Stomach (tissue), 4 donors: ENCODE results near the gene ADAMTS20.

Experiments used
- POLR2A ChIP-seq, 4 donors: fragments of 450-650 bp; IDR thresholded peaks; one replicate each; pipeline ENCODE4 v1.6.1; 2016; ENCODE audit warnings: antibody characterized with exemption in 4 of 4, control low read depth in 2 of 4, mild to moderate bottlenecking in 1 of 4, moderate library complexity in 1 of 4
- POLR2AphosphoS5 ChIP-seq, 3 donors: sonication (generic); formaldehyde crosslinking; IDR thresholded peaks; one replicate each; pipeline ENCODE4 v1.6.1; 2016; ENCODE audit warnings: antibody characterized with exemption in 3 of 3
- TF ChIP-seq, protein P1 (sequence below), 7 experiments: fragments of 450-650 bp in 4 of 7; fragments of 200-600 bp in 3 of 7; sonication (generic) in 3 of 7; IDR thresholded peaks; one replicate each; pipeline ENCODE4 v1.5.1; 2016 to 2019; ENCODE audit warnings: antibody characterized with exemption in 7 of 7, control low read depth in 2 of 7, mild to moderate bottlenecking in 1 of 7

DNA sequence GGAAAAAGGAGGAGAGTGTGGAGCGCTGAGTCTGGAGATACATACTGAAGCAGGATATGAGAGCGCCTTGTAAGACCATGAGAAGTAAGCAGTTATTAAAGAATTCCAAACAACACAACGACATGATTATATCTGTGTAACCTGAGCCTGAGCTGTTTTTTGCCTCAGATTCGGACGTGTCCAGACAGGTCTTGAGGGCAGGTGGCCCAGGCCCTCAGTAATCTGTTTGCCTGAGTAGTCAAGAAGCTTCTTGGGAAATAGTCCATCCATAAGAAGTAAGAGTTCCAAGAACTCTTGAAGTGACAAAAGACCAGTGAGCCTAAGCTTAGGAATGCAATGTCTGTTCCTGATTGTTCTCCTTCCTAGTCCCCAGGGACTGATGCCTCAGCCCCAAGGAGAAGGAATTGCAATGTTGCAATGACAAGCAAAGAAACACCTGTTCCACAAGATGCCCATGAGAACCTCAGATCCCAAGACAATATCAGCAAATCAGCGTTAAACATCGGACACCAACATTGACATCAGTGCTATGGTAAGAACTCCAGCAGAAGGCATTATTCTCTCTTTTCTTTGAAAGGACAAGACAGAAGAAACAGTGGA is 34.7 kb upstream of the ADAMTS20 start:
- no peak for TF ChIP-seq POLR2AphosphoS5 (IDR thresholded peaks at IDR 0.05)
- TF ChIP-seq, protein P1, sequence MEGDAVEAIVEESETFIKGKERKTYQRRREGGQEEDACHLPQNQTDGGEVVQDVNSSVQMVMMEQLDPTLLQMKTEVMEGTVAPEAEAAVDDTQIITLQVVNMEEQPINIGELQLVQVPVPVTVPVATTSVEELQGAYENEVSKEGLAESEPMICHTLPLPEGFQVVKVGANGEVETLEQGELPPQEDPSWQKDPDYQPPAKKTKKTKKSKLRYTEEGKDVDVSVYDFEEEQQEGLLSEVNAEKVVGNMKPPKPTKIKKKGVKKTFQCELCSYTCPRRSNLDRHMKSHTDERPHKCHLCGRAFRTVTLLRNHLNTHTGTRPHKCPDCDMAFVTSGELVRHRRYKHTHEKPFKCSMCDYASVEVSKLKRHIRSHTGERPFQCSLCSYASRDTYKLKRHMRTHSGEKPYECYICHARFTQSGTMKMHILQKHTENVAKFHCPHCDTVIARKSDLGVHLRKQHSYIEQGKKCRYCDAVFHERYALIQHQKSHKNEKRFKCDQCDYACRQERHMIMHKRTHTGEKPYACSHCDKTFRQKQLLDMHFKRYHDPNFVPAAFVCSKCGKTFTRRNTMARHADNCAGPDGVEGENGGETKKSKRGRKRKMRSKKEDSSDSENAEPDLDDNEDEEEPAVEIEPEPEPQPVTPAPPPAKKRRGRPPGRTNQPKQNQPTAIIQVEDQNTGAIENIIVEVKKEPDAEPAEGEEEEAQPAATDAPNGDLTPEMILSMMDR (IDR thresholded peaks at IDR 0.05) = no peak
- TF ChIP-seq POLR2A (IDR thresholded peaks at IDR 0.05) = no peak
